Measurements from ENCODE around the gene GPATCH4.
"Not testable (repeated sequence)": the region's sequence is repeated elsewhere in the genome, so short reads cannot be mapped to it uniquely, and the experiment has no call there.

Gene GPATCH4

GRCh38 chr1:156625436-156626078 is 24.3 kb upstream of the GPATCH4 start:
- peak; percentile 39 for DNase-seq

- DNase-seq, result no peak
Measured at GRCh38 chr1:156624814-156625435, 23.6 kb upstream of the GPATCH4 start.

GRCh38 chr1:156623946-156624813 is 22.9 kb upstream of the GPATCH4 start:
- DNase-seq, result peak; percentile 45

GRCh38 chr1:156622581-156623297 is 21.5 kb upstream of the GPATCH4 start:
- DNase-seq, result no peak

GRCh38 chr1:156619582-156619955 is 18.3 kb upstream of the GPATCH4 start:
- DNase-seq, result no peak

GRCh38 chr1:156618853-156619581 is 17.7 kb upstream of the GPATCH4 start, which contains the start of gene HAPLN2:
HAPLN2 (plus strand) TSS chr1:156619415; CDS start chr1:156623491, 4,076 bp downstream.
- DNase-seq, result peak; percentile 19

GRCh38 chr1:156616463-156616862 is 15.2 kb upstream of the GPATCH4 start:
- DNase-seq, result peak; percentile 63

- no peak for DNase-seq
Measured at GRCh38 chr1:156615946-156616345, 14.7 kb upstream of the GPATCH4 start.

GRCh38 chr1:156612666-156613065 is 11.4 kb upstream of the GPATCH4 start:
- no peak for DNase-seq

- DNase-seq, result not testable (repeated sequence)
Measured at GRCh38 chr1:156610072-156610471, 8.8 kb upstream of the GPATCH4 start.

- DNase-seq, result peak; percentile 55
Measured at GRCh38 chr1:156608981-156609380, 7.7 kb upstream of the GPATCH4 start.

- DNase-seq, result peak; percentile 59
Measured at GRCh38 chr1:156608036-156608674, 6.9 kb upstream of the GPATCH4 start.

- not testable (repeated sequence) for DNase-seq
Measured at GRCh38 chr1:156607344-156607743, 6.1 kb upstream of the GPATCH4 start.

- no peak for DNase-seq
Measured at GRCh38 chr1:156602557-156602993, 1.3 kb upstream of the GPATCH4 start.

- DNase-seq, result no peak
Measured at GRCh38 chr1:156601892-156602291, 613 bp upstream of the GPATCH4 start.

GRCh38 chr1:156600733-156601121 is 552 bp downstream of the GPATCH4 start:
- DNase-seq, result no peak

- DNase-seq, result no peak
Measured at GRCh38 chr1:156599811-156600210, 1.5 kb downstream of the GPATCH4 start.

GRCh38 chr1:156598731-156599432 is 2.4 kb downstream of the GPATCH4 start:
- no peak for DNase-seq

GRCh38 chr1:156598125-156598524 is 3.2 kb downstream of the GPATCH4 start:
- no peak for DNase-seq

GRCh38 chr1:156596426-156596825 is 4.9 kb downstream of the GPATCH4 start:
- DNase-seq, result no peak

GRCh38 chr1:156595016-156595415 is 6.3 kb downstream of the GPATCH4 start:
- DNase-seq, result no peak

All from NCI-H1105 (cell line).